Subcutaneous abdominal adipose tissue (tissue), 5 donors: ENCODE results near the gene CRTC1.
A peak's percentile ranks its signal among the peaks of the same experiment; 100 is the strongest.
"Not testable (repeated sequence)": the region's sequence is repeated elsewhere in the genome, so short reads cannot be mapped to it uniquely, and the experiment has no call there.

ENCODE experiments used
- H3K27ac ChIP-seq: one replicate; pipeline ENCODE4 v1.7.0; 2013; ENCODE audit warnings: low read depth, mild to moderate bottlenecking, inconsistent platforms, low read length, moderate library complexity
- H3K27me3 ChIP-seq, 5 donors: one replicate each; pipeline ENCODE4 v1.7.0; 2013; ENCODE audit warnings: low read length in 5 of 5, inconsistent platforms in 1 of 5; ENCODE audit not compliant: control insufficient read depth in 5 of 5, insufficient read depth in 4 of 5
- H3K36me3 ChIP-seq, 5 donors: one replicate each; pipeline ENCODE4 v1.7.0; 2013; ENCODE audit warnings: low read length in 5 of 5; ENCODE audit not compliant: control insufficient read depth in 5 of 5, insufficient read depth in 5 of 5
- H3K4me1 ChIP-seq, 5 donors: one replicate each; pipeline ENCODE4 v1.7.0; 2013; ENCODE audit warnings: low read length in 5 of 5, mild to moderate bottlenecking in 3 of 5, moderate library complexity in 1 of 5; ENCODE audit not compliant: control insufficient read depth in 5 of 5, insufficient read depth in 5 of 5
- H3K4me3 ChIP-seq, 5 donors: one replicate each; pipeline ENCODE4 v1.7.0; 2013; ENCODE audit warnings: low read length in 5 of 5, low read depth in 1 of 5
- H3K9ac ChIP-seq, 5 donors: one replicate each; pipeline ENCODE4 v1.7.0; 2013; ENCODE audit warnings: low read length in 5 of 5, mild to moderate bottlenecking in 4 of 5, moderate library complexity in 3 of 5
- H3K9me3 ChIP-seq, 5 donors: one replicate each; pipeline ENCODE4 v1.7.0; 2013; ENCODE audit warnings: low read length in 5 of 5; ENCODE audit not compliant: control insufficient read depth in 5 of 5
- donor health status: healthy.
- donor health status: healthy.
- donor health status: healthy.
- donor health status: healthy.
- donor health status: healthy.

CRTC1 gene

GRCh38 chr19:18725841-18726770, 42.6 kb downstream of the CRTC1 start:
- H3K27ac ChIP-seq: no peak overlapping the region
- no peaks in the 10 kb centered on the region for H3K27me3 ChIP-seq
- peaks cover 0 to 11% (median 3%) of the 10 kb centered on the region in 5 donors for H3K4me1 ChIP-seq
- peaks cover 0 to 6% (median 5%) of the 10 kb centered on the region in 5 donors for H3K36me3 ChIP-seq
- H3K9ac ChIP-seq: no peak overlapping the region
- H3K4me3 ChIP-seq: no peak overlapping the region
- H3K9me3 ChIP-seq: peaks cover 0 to 4% (median 2%) of the 10 kb centered on the region in 5 donors

GRCh38 chr19:18726846-18727245, 43.4 kb downstream of the CRTC1 start:
- Histone ChIP-seq H3K9me3 (peaks cover 0 to 4% (median 2%) of the 10 kb centered on the region in 5 donors), H3K27ac (no peak overlapping the region), H3K36me3 (peaks cover 0 to 6% (median 5%) of the 10 kb centered on the region in 5 donors), H3K4me1 (peaks cover 0 to 14% (median 4%) of the 10 kb centered on the region in 5 donors), H3K27me3 (no peaks in the 10 kb centered on the region), H3K9ac (no peak overlapping the region), H3K4me3 (no peak overlapping the region)

GRCh38 chr19:18727602-18728001, 44.1 kb downstream of the CRTC1 start:
- H3K9me3 ChIP-seq, H3K9ac ChIP-seq, H3K36me3 ChIP-seq, H3K27ac ChIP-seq, H3K27me3 ChIP-seq, H3K4me3 ChIP-seq: not testable (repeated sequence)
- H3K4me1 ChIP-seq: peaks cover 0 to 14% (median 5%) of the 10 kb centered on the region in 5 donors

GRCh38 chr19:18729933-18730530, 46.6 kb downstream of the CRTC1 start:
- peaks cover 0 to 20% (median 12%) of the 10 kb centered on the region in 5 donors for H3K4me1 ChIP-seq
- peaks cover 0 to 6% (median 0%) of the 10 kb centered on the region in 5 donors for H3K36me3 ChIP-seq
- peak overlapping the region in 1 of 5 donors; percentile 23 for H3K9ac ChIP-seq
- no peaks in the 10 kb centered on the region for H3K27me3 ChIP-seq
- H3K27ac ChIP-seq: no peak overlapping the region
- no peak overlapping the region for H3K4me3 ChIP-seq
- no peaks in the 10 kb centered on the region for H3K9me3 ChIP-seq

GRCh38 chr19:18730885-18731513, 47.5 kb downstream of the CRTC1 start:
- Histone ChIP-seq H3K4me3 (no peak overlapping the region), H3K36me3 (peaks cover 0 to 6% (median 0%) of the 10 kb centered on the region in 5 donors), H3K27ac (no peak overlapping the region), H3K9me3 (no peaks in the 10 kb centered on the region), H3K27me3 (no peaks in the 10 kb centered on the region), H3K4me1 (peaks cover 0 to 16% (median 12%) of the 10 kb centered on the region in 5 donors), H3K9ac (peak overlapping the region in 1 of 5 donors; percentile 1)

- Histone ChIP-seq H3K9me3 (no peaks in the 10 kb centered on the region), H3K4me1 (peaks cover 0 to 12% (median 9%) of the 10 kb centered on the region in 5 donors), H3K27ac (no peak overlapping the region), H3K36me3 (peaks cover 0 to 6% (median 0%) of the 10 kb centered on the region in 5 donors), H3K9ac (peak overlapping the region in 1 of 5 donors; percentile 1), H3K27me3 (no peaks in the 10 kb centered on the region), H3K4me3 (no peak overlapping the region)
Measured at GRCh38 chr19:18731562-18732008, 48.1 kb downstream of the CRTC1 start.

- no peak overlapping the region for H3K9ac ChIP-seq
Measured at GRCh38 chr19:18733196-18733647, 49.7 kb downstream of the CRTC1 start.

GRCh38 chr19:18733762-18734332, 50.4 kb downstream of the CRTC1 start:
- not testable (repeated sequence) for H3K36me3 ChIP-seq, H3K27me3 ChIP-seq, H3K9ac ChIP-seq, H3K9me3 ChIP-seq, H3K27ac ChIP-seq, H3K4me3 ChIP-seq
- peaks cover 0 to 12% (median 9%) of the 10 kb centered on the region in 5 donors for H3K4me1 ChIP-seq

More at GRCh38 chr19:18733196-18733647, 49.7 kb downstream of the CRTC1 start:
- Histone ChIP-seq H3K4me1 (peaks cover 0 to 12% (median 9%) of the 10 kb centered on the region in 5 donors), H3K4me3 (no peak overlapping the region), H3K36me3 (peaks cover 0 to 6% (median 0%) of the 10 kb centered on the region in 5 donors), H3K9me3 (no peaks in the 10 kb centered on the region), H3K27ac (no peak overlapping the region), H3K27me3 (no peaks in the 10 kb centered on the region)

- peaks cover 0 to 4% (median 0%) of the 10 kb centered on the region in 5 donors for H3K36me3 ChIP-seq
- no peak overlapping the region for H3K9ac ChIP-seq
- no peak overlapping the region for H3K27ac ChIP-seq
- H3K4me3 ChIP-seq: no peak overlapping the region
- H3K9me3 ChIP-seq: no peaks in the 10 kb centered on the region
- H3K27me3 ChIP-seq: no peaks in the 10 kb centered on the region
- peaks cover 0 to 12% (median 9%) of the 10 kb centered on the region in 5 donors for H3K4me1 ChIP-seq
Measured at GRCh38 chr19:18735324-18735723, 51.8 kb downstream of the CRTC1 start.
